Measurements from ENCODE around the gene TLL1. TPM values are rescaled to one million over a fixed set of nuclear protein-coding genes. Genes with fewer than 3 reads are reported as not detected.

TLL1 gene
- total and polyA plus RNA-seq, 4 donors, result 0.04 to 0.25 (median 0.05) TPM; not detected in 1

DNA sequence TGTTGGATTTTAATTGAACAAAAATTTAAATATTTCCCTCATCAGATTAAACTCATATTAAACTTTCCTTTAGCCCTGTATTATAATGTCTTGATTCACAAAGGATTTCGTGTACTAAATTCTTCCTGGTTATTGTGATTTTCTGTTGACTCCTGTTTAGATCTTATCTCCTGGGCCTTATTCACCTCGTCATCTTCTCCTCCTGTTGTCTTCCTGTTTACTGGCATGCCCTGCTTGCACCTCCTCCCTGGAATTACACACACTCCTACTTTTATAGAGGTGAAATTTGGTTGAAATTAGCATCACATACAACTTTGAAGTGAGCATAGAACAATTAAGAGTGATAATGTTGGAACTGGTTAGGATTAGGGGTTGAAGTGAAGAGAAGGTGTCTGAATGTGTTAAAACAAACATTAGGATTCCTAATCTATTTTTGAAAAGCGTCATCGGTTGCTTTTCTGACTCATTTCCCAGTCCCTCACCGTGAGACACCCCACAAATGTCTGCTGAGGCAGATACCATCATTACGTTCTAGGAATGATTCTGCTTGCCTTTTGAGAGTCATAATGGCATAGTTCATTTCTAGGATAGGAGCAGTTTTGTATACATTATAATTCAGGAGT is 32.5 kb downstream of the TLL1 start:
- 51% methylated on average over 6 of the region's 6 CpGs for WGBS
- no peak overlapping the region for H3K9ac ChIP-seq (ENCODE audit: low read depth in 1 of 2, low read length in 2 of 2)
- peaks cover 0 to 2% (median 0%) of the 10 kb centered on the region in 4 donors for H3K27me3 ChIP-seq (ENCODE audit: control insufficient read depth in 4 of 4, insufficient read depth in 4 of 4, low read length in 3 of 4)
- no peaks in the 10 kb centered on the region for H3K4me1 ChIP-seq (ENCODE audit: control insufficient read depth in 4 of 4, insufficient read depth in 4 of 4, low read length in 3 of 4)
- TF ChIP-seq SP1 (IDR thresholded peaks at IDR 0.05), result no peak
- TF ChIP-seq, protein P1, sequence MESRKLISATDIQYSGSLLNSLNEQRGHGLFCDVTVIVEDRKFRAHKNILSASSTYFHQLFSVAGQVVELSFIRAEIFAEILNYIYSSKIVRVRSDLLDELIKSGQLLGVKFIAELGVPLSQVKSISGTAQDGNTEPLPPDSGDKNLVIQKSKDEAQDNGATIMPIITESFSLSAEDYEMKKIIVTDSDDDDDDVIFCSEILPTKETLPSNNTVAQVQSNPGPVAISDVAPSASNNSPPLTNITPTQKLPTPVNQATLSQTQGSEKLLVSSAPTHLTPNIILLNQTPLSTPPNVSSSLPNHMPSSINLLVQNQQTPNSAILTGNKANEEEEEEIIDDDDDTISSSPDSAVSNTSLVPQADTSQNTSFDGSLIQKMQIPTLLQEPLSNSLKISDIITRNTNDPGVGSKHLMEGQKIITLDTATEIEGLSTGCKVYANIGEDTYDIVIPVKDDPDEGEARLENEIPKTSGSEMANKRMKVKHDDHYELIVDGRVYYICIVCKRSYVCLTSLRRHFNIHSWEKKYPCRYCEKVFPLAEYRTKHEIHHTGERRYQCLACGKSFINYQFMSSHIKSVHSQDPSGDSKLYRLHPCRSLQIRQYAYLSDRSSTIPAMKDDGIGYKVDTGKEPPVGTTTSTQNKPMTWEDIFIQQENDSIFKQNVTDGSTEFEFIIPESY (IDR thresholded peaks at IDR 0.05), result no peak
- TF ChIP-seq, protein P2, sequence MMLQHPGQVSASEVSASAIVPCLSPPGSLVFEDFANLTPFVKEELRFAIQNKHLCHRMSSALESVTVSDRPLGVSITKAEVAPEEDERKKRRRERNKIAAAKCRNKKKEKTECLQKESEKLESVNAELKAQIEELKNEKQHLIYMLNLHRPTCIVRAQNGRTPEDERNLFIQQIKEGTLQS (IDR thresholded peaks at IDR 0.05), result no peak
- TF ChIP-seq HNF4A (conservative IDR thresholded peaks at IDR 0.05), result no peak
- no peak for TF ChIP-seq RXRA (IDR thresholded peaks at IDR 0.05)
- TF ChIP-seq EGR1 (IDR thresholded peaks at IDR 0.05; ENCODE audit: low read depth in 2 of 2), result no peak
- no peak for TF ChIP-seq YY1 (IDR thresholded peaks at IDR 0.05)
- TF ChIP-seq JUND (IDR thresholded peaks at IDR 0.05), result no peak
- TF ChIP-seq NR2F2 (IDR thresholded peaks at IDR 0.05), result no peak
- TF ChIP-seq, protein P3, sequence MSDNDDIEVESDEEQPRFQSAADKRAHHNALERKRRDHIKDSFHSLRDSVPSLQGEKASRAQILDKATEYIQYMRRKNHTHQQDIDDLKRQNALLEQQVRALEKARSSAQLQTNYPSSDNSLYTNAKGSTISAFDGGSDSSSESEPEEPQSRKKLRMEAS (IDR thresholded peaks at IDR 0.05), result no peak
- H3K9me3 ChIP-seq (ENCODE audit: control insufficient read depth in 4 of 4, low read length in 3 of 4), result no peaks in the 10 kb centered on the region
- DNase-seq (ENCODE audit: low spot score), result no peak
- no peaks in the 10 kb centered on the region for H3K36me3 ChIP-seq (ENCODE audit: control insufficient read depth in 4 of 4, insufficient read depth in 3 of 4, low read depth in 1 of 4, low read length in 3 of 4)
- no peak overlapping the region for H3K4me3 ChIP-seq (ENCODE audit: low read depth in 1 of 3, low read length in 3 of 3)
- no peak overlapping the region for H3K27ac ChIP-seq (ENCODE audit: low read depth in 1 of 2, low read length in 2 of 2)

DNA sequence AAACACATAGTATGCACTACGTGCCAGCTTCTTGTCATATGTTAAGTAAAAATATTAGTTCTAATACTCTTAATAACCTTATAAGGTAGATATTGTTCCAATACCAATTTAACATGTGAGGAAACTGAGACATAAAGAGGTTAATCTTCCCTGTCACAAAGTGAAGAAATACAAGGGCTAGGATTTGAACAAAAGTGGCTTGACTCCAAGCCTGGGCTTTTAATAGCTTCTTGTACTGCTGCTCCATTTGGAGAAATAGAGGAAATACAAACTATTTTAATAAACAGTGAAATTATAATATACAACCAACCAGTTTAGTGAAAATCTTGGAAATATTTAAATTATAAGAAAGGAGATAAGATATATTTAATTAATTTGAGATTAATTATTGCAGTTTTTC is 33.2 kb downstream of the TLL1 start:
- Histone ChIP-seq H3K4me1 (ENCODE audit: control insufficient read depth in 4 of 4, insufficient read depth in 4 of 4, low read length in 3 of 4) (no peaks in the 10 kb centered on the region), H3K27me3 (ENCODE audit: control insufficient read depth in 4 of 4, insufficient read depth in 4 of 4, low read length in 3 of 4) (peaks cover 0 to 2% (median 0%) of the 10 kb centered on the region in 4 donors), H3K9ac (ENCODE audit: low read depth in 1 of 2, low read length in 2 of 2) (no peak overlapping the region), H3K9me3 (ENCODE audit: control insufficient read depth in 4 of 4, low read length in 3 of 4) (no peaks in the 10 kb centered on the region), H3K4me3 (ENCODE audit: low read depth in 1 of 3, low read length in 3 of 3) (no peak overlapping the region), H3K36me3 (ENCODE audit: control insufficient read depth in 4 of 4, insufficient read depth in 3 of 4, low read depth in 1 of 4, low read length in 3 of 4) (no peaks in the 10 kb centered on the region), H3K27ac (ENCODE audit: low read depth in 1 of 2, low read length in 2 of 2) (no peak overlapping the region)
- TF ChIP-seq FOXA1 (IDR thresholded peaks at IDR 0.05) (no peak), TAF1 (conservative IDR thresholded peaks at IDR 0.05) (no peak), HNF4G (IDR thresholded peaks at IDR 0.05) (no peak), FOXA2 (IDR thresholded peaks at IDR 0.05) (no peak), GABPA (IDR thresholded peaks at IDR 0.05 in 1 of 2, conservative IDR thresholded peaks at IDR 0.05 in 1 of 2) (no peak), HNF4A (conservative IDR thresholded peaks at IDR 0.05) (no peak), SP1 (IDR thresholded peaks at IDR 0.05) (no peak)
- TF ChIP-seq, protein P3 (IDR thresholded peaks at IDR 0.05), result no peak
- TF ChIP-seq, protein P4, sequence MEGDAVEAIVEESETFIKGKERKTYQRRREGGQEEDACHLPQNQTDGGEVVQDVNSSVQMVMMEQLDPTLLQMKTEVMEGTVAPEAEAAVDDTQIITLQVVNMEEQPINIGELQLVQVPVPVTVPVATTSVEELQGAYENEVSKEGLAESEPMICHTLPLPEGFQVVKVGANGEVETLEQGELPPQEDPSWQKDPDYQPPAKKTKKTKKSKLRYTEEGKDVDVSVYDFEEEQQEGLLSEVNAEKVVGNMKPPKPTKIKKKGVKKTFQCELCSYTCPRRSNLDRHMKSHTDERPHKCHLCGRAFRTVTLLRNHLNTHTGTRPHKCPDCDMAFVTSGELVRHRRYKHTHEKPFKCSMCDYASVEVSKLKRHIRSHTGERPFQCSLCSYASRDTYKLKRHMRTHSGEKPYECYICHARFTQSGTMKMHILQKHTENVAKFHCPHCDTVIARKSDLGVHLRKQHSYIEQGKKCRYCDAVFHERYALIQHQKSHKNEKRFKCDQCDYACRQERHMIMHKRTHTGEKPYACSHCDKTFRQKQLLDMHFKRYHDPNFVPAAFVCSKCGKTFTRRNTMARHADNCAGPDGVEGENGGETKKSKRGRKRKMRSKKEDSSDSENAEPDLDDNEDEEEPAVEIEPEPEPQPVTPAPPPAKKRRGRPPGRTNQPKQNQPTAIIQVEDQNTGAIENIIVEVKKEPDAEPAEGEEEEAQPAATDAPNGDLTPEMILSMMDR (IDR thresholded peaks at IDR 0.05; ENCODE audit: low read depth, low read length, missing input control), result no peak
- TF ChIP-seq, protein P2 (IDR thresholded peaks at IDR 0.05), result no peak
- 74% methylated on average over 1 of the region's 1 CpG for WGBS
- DNase-seq (ENCODE audit: low spot score), result no peak
